NOMO-1 (cell line): Measurements from ENCODE around the gene RGL3.
"Not testable (repeated sequence)": the region's sequence is repeated elsewhere in the genome, so short reads cannot be mapped to it uniquely, and the experiment has no call there.

Source experiments
- DNase-seq, 2 experiments: peaks; one replicate each; lab custom pipeline; 2025; ENCODE audit not compliant: unreplicated experiment in 2 of 2; lab: John Stamatoyannopoulos, UW

RGL3 gene

DNA sequence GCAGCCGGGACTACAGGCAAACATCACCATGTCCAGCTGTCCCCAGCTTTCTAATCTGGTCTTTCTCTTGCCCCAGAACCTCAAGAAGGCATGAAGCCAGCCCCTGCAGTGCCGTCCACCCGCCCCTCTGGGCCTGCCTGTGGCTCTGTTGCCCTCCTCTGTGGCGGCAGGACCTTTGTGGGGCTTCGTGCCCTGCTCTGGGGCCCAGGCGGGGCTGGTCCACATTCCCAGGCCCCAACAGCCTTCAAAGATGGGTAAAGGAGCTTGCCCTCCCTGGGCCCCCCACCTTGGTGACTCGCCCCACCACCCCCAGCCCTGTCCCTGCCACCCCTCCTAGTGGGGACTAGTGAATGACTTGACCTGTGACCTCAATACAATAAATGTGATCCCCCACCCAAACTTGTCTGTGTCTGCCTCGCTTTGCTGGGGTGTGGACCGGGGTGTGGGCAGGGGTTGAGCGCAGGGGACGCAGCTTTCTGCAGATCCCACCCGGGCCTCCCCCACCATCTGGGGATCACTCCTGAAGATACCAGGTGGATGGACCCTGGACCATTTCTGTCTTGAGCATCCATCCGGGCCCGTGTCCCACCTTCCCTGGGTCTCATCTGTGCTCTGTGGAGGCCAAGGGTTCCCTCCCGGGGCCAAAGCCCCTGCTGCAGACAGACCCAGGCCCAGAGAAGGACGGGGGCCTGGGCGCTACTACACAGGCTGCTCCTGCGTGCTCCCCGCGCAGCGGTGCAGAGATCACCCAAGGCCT lies 31.6 kb upstream of the RGL3 start:
- no peak for DNase-seq

DNA sequence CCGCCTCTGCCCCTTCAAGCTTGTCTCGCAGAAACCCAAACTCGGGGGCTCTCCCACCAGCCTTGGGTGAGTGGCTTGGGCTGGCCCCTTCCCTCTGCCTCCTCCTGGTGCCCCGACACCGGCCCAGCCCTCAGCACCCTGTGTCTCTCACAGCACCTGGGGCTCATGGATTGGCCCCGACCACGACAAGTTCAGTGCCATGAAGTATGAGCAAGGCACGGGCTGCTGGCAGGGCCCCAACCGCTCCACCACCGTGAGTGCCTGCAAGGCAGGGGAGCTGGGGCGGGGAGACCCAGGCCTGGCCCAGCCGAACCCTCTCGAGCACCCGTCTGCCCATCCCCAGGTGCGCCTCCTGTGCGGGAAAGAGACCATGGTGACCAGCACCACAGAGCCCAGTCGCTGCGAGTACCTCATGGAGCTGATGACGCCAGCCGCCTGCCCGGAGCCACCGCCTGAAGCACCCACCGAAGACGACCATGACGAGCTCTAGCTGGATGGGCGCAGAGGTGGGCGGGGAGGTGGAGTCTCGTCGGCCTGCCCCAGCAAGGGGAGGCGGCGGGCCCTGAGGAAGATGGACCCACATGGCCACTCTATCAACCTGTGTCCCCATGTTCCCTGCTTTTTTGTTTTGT lies 29.9 kb upstream of the RGL3 start:
- DNase-seq: no peak

DNA sequence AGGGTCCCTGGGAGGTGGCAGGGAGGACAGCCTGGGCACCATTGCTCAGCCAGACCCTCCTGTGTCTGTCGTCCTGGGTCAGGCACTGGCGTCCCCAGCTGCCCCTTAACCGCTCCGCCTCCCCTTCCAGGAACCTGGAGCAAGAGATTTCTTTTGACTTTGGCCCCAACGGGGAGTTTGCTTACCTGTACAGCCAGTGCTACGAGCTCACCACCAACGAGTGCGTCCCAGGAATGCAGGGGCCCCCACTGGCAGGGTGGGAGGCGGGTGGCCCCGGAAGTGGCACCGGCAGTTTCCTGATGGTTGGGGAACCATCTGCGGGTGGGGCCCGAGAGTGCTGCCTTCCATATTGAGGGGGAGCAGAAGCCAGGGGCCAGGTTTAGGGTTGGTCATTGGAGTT lies 29.3 kb upstream of the RGL3 start:
- no peak for DNase-seq

DNA sequence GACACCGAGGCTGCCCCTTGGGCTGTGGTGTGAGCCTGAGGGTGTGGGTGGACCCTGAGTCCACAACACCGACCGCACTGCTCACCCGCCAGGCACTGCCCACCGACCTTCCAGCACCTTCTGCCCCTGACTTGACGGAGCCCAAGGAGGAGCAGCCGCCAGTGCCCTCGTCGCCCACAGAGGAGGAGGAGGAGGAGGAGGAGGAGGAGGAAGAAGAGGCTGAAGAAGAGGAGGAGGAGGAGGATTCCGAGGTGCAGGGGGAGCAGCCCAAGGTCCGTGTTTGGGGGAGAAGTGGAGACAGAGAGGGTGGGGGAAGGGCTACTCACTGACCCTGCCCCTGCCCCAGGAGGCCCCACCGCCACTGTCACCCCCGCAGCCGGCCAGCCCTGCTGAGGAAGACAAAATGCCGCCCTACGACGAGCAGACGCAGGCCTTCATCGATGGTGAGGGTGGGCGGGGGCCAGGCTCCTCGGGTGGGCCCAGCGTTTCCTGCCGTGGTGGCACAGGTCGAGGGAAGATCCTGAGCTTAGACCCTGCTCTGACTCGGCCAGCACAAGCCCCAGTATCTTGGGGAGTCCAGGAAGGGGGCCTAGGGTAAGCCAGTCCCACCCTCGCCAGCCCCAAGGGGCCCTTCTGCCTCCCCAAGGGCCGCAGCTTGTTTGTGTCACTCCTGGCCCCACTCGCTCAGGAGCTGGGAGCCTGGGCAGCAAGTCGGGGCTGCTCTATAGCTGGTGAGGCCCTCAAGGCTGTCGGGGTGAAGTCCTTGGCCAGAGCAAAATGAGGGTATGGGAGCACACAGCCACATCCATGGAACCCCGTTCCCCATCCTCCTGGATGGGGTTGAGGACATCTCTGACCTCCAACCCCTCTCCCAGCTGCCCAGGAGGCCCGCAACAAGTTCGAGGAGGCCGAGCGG lies 28.5 kb upstream of the RGL3 start:
- no peak for DNase-seq

DNA sequence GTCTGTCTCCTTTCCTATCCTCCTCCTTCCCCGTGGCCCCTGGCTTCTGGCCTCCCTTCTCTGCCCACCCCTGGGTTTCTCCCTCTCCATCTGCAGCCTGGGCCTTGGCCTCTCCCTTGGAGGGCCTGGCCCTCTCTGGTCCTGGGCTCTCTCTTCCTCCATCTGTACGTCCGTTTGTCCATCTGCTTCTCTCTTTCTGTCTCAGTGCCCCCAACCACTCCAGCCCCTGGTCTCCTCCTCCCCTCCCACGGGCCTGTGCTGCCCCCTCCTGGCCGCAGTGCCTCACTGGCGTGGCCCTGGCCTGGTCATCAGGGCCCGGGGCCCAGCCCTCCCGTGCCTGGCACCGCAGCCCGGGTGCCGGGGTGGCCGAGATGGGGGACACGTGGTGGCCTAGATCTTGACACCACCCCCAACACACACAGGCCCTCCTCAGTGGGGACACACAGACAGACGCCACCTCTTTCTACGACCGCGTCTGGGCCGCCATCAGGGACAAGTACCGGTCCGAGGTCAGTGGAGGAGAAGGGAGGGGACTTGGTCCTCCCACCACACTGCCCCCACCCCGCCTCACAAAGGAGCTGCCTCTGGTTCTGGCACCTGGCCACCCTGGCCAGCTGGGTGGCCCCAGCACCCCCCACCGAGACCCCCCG lies 27.7 kb upstream of the RGL3 start:
- no peak for DNase-seq

DNA sequence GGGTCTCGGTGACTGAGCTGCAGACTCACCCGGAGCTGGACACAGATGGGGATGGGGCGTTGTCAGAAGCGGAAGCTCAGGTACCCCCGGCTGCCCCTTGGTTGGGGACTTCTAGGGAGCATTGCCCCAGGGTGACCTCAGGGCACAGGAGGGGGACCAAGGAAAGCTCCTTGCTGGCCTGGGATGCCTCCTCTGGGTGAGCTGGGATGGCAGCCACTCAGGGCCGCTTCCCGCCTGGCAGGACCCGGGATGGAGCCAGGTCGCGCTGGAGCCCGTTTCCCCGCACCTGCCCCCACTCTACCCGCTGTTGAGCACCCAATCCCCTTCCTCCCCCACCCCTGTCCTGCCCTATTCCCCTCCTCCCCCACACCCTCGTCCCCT lies 27.1 kb upstream of the RGL3 start:
- no peak for DNase-seq

DNA sequence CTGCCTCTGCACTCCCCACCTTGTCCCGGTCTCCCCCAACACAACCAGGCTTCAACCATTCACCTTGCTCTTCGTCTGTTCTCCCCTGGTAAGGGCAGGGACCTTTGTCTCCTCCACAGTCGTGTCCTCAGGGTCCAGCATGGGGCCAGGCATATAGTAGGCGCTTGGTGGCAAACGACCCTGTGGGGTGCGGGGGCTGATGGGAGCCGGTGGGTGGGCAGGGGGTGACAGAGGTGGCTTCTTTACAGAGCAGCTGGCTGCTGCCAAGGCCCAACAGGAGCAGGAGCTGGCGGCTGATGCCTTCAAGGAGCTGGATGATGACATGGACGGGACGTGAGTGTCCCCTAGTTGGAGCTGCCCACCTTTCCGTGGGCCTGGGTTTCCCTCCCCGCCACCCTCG lies 26.0 kb upstream of the RGL3 start:
- DNase-seq: no peak

DNA sequence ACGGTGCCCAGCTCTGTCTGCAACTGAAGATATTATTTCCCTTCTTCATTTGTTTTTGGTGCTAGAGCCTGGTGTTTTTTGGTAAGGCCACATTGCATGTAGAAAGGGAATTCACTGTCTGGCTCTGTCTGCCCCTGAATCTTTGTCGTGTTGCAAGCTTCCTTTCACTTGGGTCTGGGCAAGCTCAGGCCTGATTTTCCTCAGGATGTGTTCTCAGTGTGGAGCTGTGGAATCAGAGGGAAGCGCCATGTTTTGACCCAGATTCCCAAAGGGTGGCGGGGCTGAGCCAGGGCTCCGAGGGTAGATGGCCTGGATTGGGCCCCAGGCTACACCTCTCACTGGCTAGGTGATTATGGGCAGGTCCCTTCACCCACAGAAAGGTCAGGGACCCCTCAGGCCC lies 24.9 kb upstream of the RGL3 start:
- no peak for DNase-seq

DNA sequence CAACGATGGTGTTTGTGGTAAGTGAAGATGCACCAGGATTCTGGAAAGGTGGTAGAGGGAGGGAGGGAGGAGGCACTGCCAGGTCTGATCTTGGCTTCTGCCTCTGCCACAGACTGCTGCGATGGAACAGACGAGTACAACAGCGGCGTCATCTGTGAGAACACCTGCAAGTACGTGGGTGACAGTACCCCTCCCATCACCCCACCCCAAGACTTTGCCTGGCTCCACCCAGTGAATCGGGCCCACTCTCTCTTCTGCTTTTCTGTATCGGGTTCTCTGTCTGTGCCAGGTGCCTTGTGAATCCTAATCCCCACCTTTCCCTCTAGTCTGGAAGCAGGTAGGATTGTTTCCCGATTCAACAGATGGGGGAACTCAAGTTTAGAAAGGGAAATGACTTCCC lies 18.8 kb upstream of the RGL3 start:
- no peak for DNase-seq

DNA sequence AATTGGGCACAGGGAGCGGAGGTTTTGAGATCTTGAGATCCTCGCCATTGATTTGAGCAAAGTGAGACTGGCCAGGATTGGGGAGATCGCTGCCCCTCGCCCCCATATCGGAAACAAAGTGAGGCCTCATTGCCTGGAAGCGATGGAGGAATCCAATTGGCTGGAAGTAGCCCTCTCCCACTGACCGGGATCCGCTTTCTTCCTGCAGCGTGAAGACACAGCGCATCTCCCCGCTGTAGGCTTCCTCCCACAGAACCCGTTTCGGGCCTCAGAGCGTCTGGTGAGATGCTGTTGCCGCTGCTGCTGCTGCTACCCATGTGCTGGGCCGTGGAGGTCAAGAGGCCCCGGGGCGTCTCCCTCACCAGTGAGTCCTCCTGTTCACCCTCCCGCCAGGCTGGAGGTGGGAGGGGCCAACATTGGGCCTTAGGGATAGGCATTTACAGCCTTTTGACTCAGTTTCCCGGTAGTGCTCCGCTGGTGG lies 16.8 kb upstream of the RGL3 start:
- no peak for DNase-seq

DNA sequence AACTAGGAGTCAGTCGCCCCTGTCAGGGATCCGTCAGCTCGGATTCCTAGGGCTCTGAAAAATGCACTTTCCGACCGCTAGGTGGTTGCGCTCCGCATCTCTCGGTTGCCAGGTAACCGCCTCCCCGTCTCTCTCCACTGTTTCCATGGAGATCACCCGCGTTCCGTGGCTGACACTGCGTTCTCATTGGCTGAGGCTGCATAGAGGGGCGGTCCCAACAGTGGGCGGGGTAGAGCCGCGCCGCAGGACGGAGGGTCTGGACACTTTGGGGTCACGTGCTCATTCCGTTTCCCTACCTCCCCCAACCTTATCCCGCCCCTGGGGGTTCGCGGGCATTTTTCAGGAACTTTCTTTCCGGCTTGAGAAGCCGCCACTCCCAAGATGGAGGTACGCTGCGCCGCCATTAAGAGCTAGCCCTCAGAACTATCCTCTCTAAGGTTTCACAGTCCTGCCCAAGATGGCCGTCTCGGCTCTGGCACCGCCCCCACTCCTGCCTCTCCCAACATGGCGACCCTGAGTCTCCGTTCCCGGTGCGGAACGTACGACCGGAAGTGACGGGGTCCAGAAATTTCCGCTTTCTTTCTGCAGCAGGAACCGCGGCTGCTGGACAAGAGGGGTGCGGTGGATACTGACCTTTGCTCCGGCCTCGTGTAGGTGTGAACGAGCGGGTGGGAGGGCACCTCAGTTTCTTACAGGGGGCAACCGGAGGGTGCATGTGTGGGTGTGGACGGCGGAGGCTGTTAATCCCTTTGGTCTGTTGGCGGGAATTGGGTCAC lies 16.1 kb upstream of the RGL3 start, which contains the start of the genes ODAD3 and PRKCSH:
ODAD3 (minus strand) TSS at position 65 of the 776 bp plus-strand sequence. CDS start 105 bp downstream, outside the sequence.
PRKCSH (plus strand) TSS at position 579 of the 776 bp plus-strand sequence. CDS start 483 bp downstream, outside the sequence.
- DNase-seq: peak; percentile 99 to 100

DNA sequence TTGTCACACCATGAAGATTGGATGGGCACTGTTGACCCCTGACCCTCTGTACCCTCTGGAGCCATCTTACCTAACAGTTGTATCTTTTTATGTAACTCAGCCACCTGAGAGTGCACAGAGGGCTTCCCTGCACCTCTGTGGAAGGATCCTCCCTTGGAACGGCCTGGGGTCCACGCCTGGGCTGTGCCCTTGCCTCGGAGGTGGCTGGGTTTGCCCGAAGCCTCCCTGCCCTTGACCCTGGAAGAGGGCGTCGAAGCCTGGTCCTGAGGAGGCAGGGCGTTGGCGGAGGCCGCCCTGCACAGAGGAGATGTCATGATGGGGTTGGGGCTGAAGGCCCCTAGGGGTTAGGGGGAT lies 15.6 kb upstream of the RGL3 start:
- DNase-seq: no peak

DNA sequence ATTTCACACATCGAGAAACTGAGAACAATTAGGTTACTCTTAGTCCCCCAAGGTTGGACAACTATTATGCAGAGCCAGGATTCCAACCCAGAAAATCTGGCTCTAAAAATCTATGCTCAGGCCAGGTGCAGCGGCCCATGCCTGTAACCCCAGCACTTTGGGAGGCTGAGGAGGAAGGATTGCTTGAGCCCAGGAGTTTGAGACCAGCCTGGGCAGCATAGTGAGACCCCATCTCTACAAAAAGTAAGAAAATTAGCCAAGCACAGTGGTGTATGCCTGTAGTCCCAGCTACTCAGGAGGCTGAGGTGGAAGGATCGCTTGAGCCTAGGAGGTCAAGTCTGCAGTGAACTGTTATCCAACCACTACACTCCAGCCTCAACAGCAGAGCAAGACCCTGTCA lies 14.4 kb upstream of the RGL3 start:
- DNase-seq: not testable (repeated sequence)

DNA sequence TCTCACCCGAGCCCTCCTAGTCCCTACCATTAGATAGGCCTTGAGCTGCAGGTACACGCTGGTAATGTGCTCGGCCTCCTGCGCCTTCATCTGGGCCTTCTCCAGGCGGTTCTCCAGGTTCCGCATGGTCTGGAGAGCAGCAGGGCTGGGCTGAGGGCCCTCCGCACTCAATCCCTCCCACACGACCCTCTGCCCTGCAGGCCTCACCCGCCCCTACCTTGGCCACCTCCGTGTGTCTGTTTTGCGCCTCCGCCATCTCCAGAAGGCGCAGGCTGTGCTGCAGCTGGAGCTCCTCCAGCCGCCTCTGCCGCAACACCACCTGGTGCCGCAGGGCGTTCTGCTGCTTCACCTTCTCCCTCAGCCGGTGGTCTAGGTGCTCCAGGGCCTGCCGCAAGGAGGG lies 7.5 kb upstream of the RGL3 start:
- DNase-seq: no peak

DNA sequence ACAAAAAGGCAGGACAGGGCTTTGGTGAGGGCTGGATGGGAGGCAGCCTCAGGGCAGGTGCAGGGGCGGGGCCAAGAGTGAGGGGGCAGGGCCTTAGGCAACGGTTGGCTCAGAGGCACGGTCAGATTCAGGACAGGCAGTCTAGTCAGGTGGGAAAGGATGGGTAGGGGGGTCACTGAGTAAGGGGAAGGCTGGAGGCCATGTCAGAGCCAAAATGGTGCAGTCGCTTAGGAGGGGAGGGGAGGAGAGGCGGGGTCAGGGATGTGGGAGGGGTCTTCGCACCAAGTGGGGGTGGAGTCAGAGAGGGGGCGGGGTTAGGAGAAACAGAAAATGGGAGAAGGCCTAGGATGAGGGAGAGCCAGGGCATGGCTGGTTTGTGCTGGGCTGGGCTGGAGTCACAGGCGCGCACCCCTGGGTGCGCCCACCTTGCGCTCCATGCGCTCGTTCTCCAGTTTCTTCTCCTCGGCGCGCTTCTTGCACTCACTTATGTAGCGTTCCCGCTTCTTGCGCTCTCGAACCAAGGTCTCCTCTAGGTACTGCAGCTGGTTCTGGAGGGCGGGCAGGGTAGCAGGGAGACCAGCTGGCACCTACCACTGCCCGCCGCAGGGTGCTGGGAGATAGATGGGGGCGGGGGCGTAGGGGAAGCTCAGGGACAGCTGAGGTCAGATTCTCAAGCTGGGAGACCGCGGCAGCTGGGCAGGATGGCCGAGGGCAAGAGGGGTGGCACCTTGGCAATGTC lies 6.8 kb upstream of the RGL3 start:
- DNase-seq: no peak

DNA sequence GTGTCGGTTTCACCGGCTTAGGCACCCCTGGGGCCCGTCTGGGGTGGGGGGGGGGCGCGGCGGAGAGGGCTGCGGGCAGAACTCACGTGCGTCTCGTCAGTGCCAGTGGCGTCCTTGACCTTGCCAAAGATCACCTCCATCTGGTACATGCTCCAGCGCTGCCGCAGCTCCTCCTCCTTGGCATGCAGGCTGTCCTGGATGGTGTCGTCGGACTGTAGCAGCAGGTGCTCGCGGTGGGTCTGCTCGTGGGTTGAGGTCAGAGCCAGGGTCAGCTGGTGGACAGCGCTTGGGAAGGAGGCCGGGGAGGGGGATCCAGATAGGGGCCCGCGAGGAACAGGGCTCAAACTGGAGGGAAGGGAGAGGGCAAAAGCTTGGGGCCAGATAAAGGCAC lies 4.7 kb upstream of the RGL3 start:
- no peak for DNase-seq

DNA sequence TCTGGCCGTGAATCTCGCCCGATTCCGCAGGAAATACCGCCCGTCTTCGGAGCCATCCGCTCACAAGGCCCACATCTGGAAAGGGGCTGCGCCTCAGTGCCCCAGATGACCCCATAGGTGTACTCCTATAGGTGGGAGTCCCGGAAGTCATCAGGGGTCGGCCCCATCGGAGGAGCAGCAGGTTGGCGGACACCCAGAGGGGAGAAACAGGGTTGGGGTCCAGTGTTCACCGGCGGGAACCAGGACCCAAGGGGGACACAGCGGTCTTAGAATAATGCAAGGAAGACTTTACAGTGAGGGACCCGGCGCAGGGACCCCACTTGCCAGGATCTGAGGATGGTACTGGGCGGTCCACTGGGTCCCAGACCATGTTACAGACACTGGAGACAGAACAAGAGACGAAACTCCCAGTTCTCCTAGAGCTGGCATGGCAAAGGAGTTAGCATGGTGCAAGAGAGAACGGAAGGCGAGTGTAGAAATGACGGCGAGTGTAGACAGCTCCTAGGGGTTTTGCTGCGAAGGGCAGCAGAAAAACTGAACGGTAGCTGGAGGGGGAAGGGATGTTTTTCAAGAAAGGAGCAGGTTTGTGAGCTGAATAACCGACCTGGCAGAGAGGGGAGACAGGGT lies 4.2 kb upstream of the RGL3 start:
- DNase-seq: no peak

DNA sequence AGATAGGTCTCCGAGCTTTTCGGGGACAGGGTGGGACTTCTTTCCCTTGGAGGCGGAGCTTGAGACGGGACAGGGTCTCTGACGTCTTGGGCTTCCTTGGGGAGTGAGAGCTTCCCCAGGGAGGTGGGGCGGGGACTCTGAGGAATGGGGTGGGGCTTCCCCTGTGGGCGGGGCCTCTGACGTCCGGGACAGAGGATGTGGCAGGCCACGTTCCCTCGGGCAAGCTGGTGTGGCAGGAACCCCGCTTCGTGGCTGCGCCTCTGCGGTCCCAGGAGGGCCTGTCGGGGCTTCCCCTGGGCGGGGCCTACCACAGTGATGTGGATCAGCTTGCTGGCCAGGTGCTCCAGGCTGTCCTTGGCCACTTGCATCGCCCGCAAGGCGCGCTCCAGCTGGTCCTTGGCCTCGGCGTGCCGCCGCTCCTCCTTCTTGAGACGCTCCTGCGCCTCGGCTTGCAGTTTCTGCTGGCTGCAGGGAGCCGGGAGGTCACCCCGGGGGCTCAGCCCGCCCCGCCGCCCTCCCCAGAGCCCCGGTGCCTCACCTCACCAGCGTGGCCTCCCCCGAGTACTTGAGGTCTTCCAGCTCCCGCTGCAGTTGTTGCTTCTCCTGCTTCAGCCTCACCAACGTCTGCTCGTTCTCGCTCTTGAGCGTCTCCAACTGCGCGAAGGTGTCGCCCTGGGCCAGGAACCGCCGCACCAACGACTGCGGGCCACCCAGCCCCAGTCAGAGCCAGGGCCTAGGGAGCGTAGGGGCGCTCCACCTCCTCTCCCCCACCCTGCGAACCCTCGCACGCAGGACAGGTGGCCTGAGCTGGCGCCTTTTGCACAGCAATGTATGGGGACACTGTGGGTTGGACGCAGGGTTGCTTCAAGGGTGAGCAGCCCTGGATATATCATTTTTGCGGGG lies 3.3 kb upstream of the RGL3 start:
- DNase-seq: peak in 1 of 2 experiments; percentile 13
